Mammary epithelial cell (primary cell): ENCODE results near the gene LAMC3.

ENCODE experiments used
- CTCF ChIP-seq, 2 donors: IDR thresholded peaks in 1 of 2; conservative IDR thresholded peaks in 1 of 2; 2 replicates each; pipeline ENCODE4 v1.5.1; 2011 to 2012; ENCODE audit warnings: inconsistent platforms in 2 of 2, low read length in 2 of 2, mild to moderate bottlenecking in 2 of 2, control low read depth in 1 of 2, low read depth in 1 of 2; ENCODE audit not compliant: insufficient read depth in 1 of 2; ENCODE audit errors: extremely low read depth in 1 of 2
- EZH2 ChIP-seq: IDR thresholded peaks from 2 replicates; pipeline ENCODE4 v1.6.1; 2012; ENCODE audit warnings: low read length, inconsistent platforms, borderline replicate concordance

DNA sequence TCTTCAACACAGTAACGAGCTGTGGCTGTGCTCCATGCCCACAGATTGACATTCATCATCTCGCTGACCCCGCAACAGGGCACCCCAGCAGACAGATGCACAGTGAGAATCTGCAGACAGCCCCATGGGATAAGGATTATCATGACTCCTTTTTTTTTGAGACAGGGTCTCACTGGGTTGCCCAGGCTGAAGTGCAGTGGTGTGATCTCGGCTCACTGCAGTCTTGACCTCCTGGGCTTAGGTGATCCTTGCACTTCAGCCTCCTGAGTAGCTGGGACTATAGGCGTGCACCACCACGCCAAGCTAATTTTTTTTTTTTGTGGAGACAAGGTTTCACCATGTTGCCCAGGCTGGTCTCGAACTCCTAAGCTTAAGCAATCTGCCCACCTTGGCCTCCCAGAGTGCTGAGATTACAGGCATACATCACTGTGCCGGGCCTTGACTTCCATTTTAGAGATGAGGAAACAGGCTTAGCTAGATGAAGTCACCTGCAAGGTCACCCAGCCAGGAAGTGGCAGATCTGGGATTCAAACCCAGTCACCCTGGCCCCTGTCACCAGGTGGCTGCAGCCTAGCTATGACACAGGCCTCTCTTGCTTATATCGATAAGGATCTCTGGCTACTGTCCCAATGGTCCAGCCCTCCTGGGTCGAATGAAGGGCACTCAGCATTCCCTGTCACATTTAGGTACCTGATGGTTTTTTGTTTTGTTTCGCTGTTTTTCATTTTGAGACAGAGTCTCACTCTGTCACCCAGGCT is 92.4 kb downstream of the LAMC3 start:
- no peak for TF ChIP-seq EZH2
- no peak for TF ChIP-seq CTCF (conservative IDR thresholded peaks at IDR 0.05 in 1 of 2, IDR thresholded peaks at IDR 0.05 in 1 of 2; ENCODE audit: extremely low read depth in 1 of 2, insufficient read depth in 1 of 2, low read depth in 1 of 2, low read length in 2 of 2)
